ENCODE results near the gene AURKA.

The AURKA gene

GRCh38 chr20:56392132-56392880 lies at the start of gene AURKA, which contains the start of gene CSTF1:
AURKA (minus strand) TSS chr20:56392215; CDS start chr20:56388197, 4,018 bp downstream.
CSTF1 (plus strand) TSS chr20:56392645; CDS start chr20:56395553, 2,908 bp downstream.
- TF ChIP-seq ISL1 (CRISPR knock-in tag; IDR thresholded peaks at IDR 0.05) (no peak), ZFP3 (CRISPR knock-in tag; IDR thresholded peaks at IDR 0.05) (no peak), TSHZ2 (CRISPR knock-in tag; IDR thresholded peaks at IDR 0.05) (0 out of 2 replicates have a peak, but pooled peaks have one; percentile 55), ZNF70 (CRISPR knock-in tag; IDR thresholded peaks at IDR 0.05) (peak; percentile 60; the same call in 1 of the 2 replicates)
- peak; percentile 95 for ATAC-seq

DNA sequence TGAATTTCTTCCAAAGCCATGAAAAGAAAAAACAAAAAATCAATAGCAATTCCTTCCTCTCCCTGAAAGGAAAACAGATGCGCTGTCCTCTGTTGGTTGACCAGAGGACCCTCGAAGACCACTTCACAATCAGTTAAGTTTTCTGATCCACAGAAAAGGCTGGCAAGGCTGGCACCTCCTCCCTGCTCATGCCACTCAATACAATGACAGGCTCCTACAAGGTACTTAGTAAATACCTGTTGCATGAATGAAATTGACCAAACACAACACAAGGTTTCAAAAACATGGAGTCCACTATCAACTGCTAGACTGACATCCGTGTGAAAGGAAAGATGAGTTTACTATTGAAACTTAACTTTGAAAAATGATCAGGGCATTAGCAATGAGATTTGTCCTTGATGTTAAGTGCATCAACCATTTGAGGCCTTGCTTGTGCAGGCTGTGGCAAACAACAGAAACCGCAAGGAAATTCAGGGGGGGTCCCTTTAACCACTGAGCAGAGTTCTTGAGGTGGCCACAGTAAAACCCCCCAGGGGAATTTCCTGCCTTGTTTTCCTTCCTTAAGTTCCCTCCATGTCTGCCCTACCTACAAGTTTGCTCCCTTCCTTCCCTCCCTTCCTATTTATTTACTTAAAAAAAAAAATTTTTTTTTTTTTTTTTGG lies 48.5 kb upstream of the AURKA start:
- TF ChIP-seq PPARA (CRISPR knock-in tag; IDR thresholded peaks at IDR 0.05; ENCODE audit: borderline replicate concordance), result no peak
- no peak for TF ChIP-seq GLIS3 (CRISPR knock-in tag; IDR thresholded peaks at IDR 0.05)
- TF ChIP-seq ZFP30 (CRISPR knock-in tag; IDR thresholded peaks at IDR 0.05), result no peak
- no peak for TF ChIP-seq OSR1 (CRISPR knock-in tag; IDR thresholded peaks at IDR 0.05)
- TF ChIP-seq ZNF565 (CRISPR knock-in tag; conservative IDR thresholded peaks at IDR 0.05; ENCODE audit: low read depth), result no peak
- no peak for TF ChIP-seq ARNTL (CRISPR knock-in tag; IDR thresholded peaks at IDR 0.05; ENCODE audit: borderline replicate concordance, low read depth)
- no peak for TF ChIP-seq ZC3H10 (CRISPR knock-in tag; IDR thresholded peaks at IDR 0.05)
- no peak for TF ChIP-seq CSDC2 (CRISPR knock-in tag; IDR thresholded peaks at IDR 0.05)
- TF ChIP-seq BACH2 (CRISPR knock-in tag; IDR thresholded peaks at IDR 0.05; ENCODE audit: borderline replicate concordance), result no peak
- TF ChIP-seq ZNF8 (CRISPR knock-in tag; IDR thresholded peaks at IDR 0.05), result no peak
- TF ChIP-seq, protein P1, sequence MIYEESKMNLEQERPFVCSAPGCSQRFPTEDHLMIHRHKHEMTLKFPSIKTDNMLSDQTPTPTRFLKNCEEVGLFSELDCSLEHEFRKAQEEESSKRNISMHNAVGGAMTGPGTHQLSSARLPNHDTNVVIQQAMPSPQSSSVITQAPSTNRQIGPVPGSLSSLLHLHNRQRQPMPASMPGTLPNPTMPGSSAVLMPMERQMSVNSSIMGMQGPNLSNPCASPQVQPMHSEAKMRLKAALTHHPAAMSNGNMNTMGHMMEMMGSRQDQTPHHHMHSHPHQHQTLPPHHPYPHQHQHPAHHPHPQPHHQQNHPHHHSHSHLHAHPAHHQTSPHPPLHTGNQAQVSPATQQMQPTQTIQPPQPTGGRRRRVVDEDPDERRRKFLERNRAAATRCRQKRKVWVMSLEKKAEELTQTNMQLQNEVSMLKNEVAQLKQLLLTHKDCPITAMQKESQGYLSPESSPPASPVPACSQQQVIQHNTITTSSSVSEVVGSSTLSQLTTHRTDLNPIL (CRISPR knock-in tag; IDR thresholded peaks at IDR 0.05; ENCODE audit: low read depth), result no peak
- no peak for TF ChIP-seq ESRRG (CRISPR knock-in tag; IDR thresholded peaks at IDR 0.05)
- no peak for TF ChIP-seq ZFP3 (CRISPR knock-in tag; IDR thresholded peaks at IDR 0.05)
- TF ChIP-seq ZNF70 (CRISPR knock-in tag; IDR thresholded peaks at IDR 0.05), result no peak
- no peak for TF ChIP-seq TSHZ2 (CRISPR knock-in tag; IDR thresholded peaks at IDR 0.05)
- no peak for TF ChIP-seq CSRNP3 (CRISPR knock-in tag; IDR thresholded peaks at IDR 0.05)
- TF ChIP-seq PATZ1 (CRISPR knock-in tag; IDR thresholded peaks at IDR 0.05; ENCODE audit: borderline replicate concordance), result no peak
- TF ChIP-seq POU6F1 (CRISPR knock-in tag; IDR thresholded peaks at IDR 0.05; ENCODE audit: borderline replicate concordance, low read depth), result no peak
- TF ChIP-seq TOX (CRISPR knock-in tag; IDR thresholded peaks at IDR 0.05; ENCODE audit: borderline replicate concordance), result no peak
- no peak for ATAC-seq

Data from SK-N-SH treated with all-trans-retinoic acid at 6 μM for 48 hours (cell line).